Measurements from ENCODE around the gene S1PR3.

The S1PR3 gene

GRCh38 chr9:88998503-88998902 is 7.2 kb downstream of the S1PR3 start:
- no peaks in the 10 kb centered on the region for H4K20me1 ChIP-seq (ENCODE audit: control insufficient read depth, insufficient read depth, low read depth, low read length)
- H3K9me3 ChIP-seq (ENCODE audit: control insufficient read depth, insufficient read depth, low read length) = no peaks in the 10 kb centered on the region
- H3K36me3 ChIP-seq (ENCODE audit: control insufficient read depth, low read length) = no peaks in the 10 kb centered on the region
- no peak overlapping the region for H3K4me3 ChIP-seq (ENCODE audit: low read length)
- H3K27ac ChIP-seq (ENCODE audit: low read depth, low read length) = no peak overlapping the region
- no peaks in the 10 kb centered on the region for H3K27me3 ChIP-seq (ENCODE audit: control insufficient read depth, low read length)
- TF ChIP-seq EZH2phosphoT487 (IDR thresholded peaks at IDR 0.05; ENCODE audit: borderline replicate concordance, low read length) = no peak
- TF ChIP-seq, protein P1, sequence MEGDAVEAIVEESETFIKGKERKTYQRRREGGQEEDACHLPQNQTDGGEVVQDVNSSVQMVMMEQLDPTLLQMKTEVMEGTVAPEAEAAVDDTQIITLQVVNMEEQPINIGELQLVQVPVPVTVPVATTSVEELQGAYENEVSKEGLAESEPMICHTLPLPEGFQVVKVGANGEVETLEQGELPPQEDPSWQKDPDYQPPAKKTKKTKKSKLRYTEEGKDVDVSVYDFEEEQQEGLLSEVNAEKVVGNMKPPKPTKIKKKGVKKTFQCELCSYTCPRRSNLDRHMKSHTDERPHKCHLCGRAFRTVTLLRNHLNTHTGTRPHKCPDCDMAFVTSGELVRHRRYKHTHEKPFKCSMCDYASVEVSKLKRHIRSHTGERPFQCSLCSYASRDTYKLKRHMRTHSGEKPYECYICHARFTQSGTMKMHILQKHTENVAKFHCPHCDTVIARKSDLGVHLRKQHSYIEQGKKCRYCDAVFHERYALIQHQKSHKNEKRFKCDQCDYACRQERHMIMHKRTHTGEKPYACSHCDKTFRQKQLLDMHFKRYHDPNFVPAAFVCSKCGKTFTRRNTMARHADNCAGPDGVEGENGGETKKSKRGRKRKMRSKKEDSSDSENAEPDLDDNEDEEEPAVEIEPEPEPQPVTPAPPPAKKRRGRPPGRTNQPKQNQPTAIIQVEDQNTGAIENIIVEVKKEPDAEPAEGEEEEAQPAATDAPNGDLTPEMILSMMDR (IDR thresholded peaks at IDR 0.05; ENCODE audit: low read depth, low read length, poor library complexity, severe bottlenecking) = no peak
- no peak overlapping the region for H3K4me2 ChIP-seq (ENCODE audit: low read length)
- H3K4me1 ChIP-seq (ENCODE audit: control insufficient read depth, low read length) = no peaks in the 10 kb centered on the region
- H3F3A ChIP-seq (ENCODE audit: control insufficient read depth, insufficient read depth) = no peaks in the 10 kb centered on the region
- no peaks in the 10 kb centered on the region for H3K79me2 ChIP-seq (ENCODE audit: control insufficient read depth, low read length)
- no peaks in the 10 kb centered on the region for H3K9me2 ChIP-seq (replicated peaks; ENCODE audit: control insufficient read depth, low read length)

DNA sequence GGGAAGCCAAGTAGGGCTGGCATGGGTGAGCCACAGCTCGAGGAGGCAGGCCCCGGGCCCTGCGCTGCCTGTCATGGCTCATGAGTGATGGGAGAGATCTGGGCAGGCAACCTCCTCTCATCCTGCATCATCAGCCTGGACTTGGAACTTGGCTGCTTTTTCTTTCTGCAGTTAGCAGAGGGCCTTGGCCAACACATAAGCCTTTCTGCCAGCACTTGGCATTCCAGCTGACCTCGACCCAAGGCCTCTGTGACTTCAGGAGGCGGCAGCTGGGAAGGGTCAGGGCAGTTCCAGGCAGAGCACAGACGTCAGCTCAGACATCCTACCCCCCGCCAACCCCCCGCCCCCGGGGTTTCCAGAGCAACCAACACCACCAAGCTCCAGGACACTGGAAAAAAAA is 7.6 kb downstream of the S1PR3 start:
- TF ChIP-seq, protein P1 (IDR thresholded peaks at IDR 0.05; ENCODE audit: low read depth, low read length, poor library complexity, severe bottlenecking) = no peak
- TF ChIP-seq EZH2phosphoT487 (IDR thresholded peaks at IDR 0.05; ENCODE audit: borderline replicate concordance, low read length) = no peak
- H3K4me1 ChIP-seq (ENCODE audit: control insufficient read depth, low read length) = no peaks in the 10 kb centered on the region
- no peaks in the 10 kb centered on the region for H3K36me3 ChIP-seq (ENCODE audit: control insufficient read depth, low read length)
- H4K20me1 ChIP-seq (ENCODE audit: control insufficient read depth, insufficient read depth, low read depth, low read length) = no peaks in the 10 kb centered on the region
- H3K79me2 ChIP-seq (ENCODE audit: control insufficient read depth, low read length) = no peaks in the 10 kb centered on the region
- H3K27ac ChIP-seq (ENCODE audit: low read depth, low read length) = no peak overlapping the region
- H3K4me2 ChIP-seq (ENCODE audit: low read length) = no peak overlapping the region
- no peaks in the 10 kb centered on the region for H3K27me3 ChIP-seq (ENCODE audit: control insufficient read depth, low read length)
- H3K9me2 ChIP-seq (replicated peaks; ENCODE audit: control insufficient read depth, low read length) = no peaks in the 10 kb centered on the region
- H3K9me3 ChIP-seq (ENCODE audit: control insufficient read depth, insufficient read depth, low read length) = no peaks in the 10 kb centered on the region
- H3K4me3 ChIP-seq (ENCODE audit: low read length) = no peak overlapping the region
- no peaks in the 10 kb centered on the region for H3F3A ChIP-seq (ENCODE audit: control insufficient read depth, insufficient read depth)

DNA sequence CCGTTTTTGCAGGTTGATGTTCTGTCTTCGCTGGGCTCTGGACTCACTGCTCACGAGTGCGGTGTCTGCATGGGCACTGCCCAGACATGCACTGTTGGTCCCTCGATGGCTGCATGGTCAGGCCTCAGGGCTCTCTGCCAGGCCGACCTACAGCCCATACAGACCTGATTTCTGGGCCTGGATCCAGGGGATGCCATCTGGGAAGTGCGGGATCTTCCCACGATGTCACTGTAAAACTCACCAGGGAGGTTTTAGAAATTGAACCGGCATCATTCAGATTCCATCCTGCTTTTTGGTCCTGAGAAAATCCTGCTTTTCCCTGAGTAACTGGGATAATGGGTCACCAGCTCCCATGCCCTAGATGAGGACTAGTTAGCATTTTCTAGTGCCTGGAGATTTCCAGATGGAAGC is 9.1 kb downstream of the S1PR3 start:
- H3K27ac ChIP-seq (ENCODE audit: low read depth, low read length) = no peak overlapping the region
- no peaks in the 10 kb centered on the region for H3K27me3 ChIP-seq (ENCODE audit: control insufficient read depth, low read length)
- no peak overlapping the region for H3K4me2 ChIP-seq (ENCODE audit: low read length)

More for the DNA sequence above, 9.1 kb downstream of the S1PR3 start:
- H3K9me2 ChIP-seq (replicated peaks; ENCODE audit: control insufficient read depth, low read length) = no peaks in the 10 kb centered on the region
- no peaks in the 10 kb centered on the region for H3K79me2 ChIP-seq (ENCODE audit: control insufficient read depth, low read length)
- no peaks in the 10 kb centered on the region for H3F3A ChIP-seq (ENCODE audit: control insufficient read depth, insufficient read depth)
- H3K4me1 ChIP-seq (ENCODE audit: control insufficient read depth, low read length) = no peaks in the 10 kb centered on the region
- TF ChIP-seq, protein P1 (IDR thresholded peaks at IDR 0.05; ENCODE audit: low read depth, low read length, poor library complexity, severe bottlenecking) = no peak
- TF ChIP-seq EZH2phosphoT487 (IDR thresholded peaks at IDR 0.05; ENCODE audit: borderline replicate concordance, low read length) = no peak
- no peaks in the 10 kb centered on the region for H3K9me3 ChIP-seq (ENCODE audit: control insufficient read depth, insufficient read depth, low read length)
- no peaks in the 10 kb centered on the region for H4K20me1 ChIP-seq (ENCODE audit: control insufficient read depth, insufficient read depth, low read depth, low read length)
- H3K36me3 ChIP-seq (ENCODE audit: control insufficient read depth, low read length) = no peaks in the 10 kb centered on the region
- no peak overlapping the region for H3K4me3 ChIP-seq (ENCODE audit: low read length)
